ENCODE data around the gene C5orf52. TPM values are rescaled to one million over a fixed set of nuclear protein-coding genes. Genes with fewer than 3 reads are reported as not detected.
"Not testable (repeated sequence)": the region's sequence is repeated elsewhere in the genome, so short reads cannot be mapped to it uniquely, and the experiment has no call there.

Gene C5orf52
- total RNA-seq, 2 donors from 2014 or later: not detected

- not testable (repeated sequence) for DNase-seq; H3K9me3 ChIP-seq (ENCODE audit: control insufficient read depth, low read length, poor library complexity, severe bottlenecking); H3K27ac Mint-ChIP-seq; H3K4me3 Mint-ChIP-seq; H3K36me3 Mint-ChIP-seq (ENCODE audit: low read depth); ATAC-seq; H3K4me1 Mint-ChIP-seq; H3K27me3 Mint-ChIP-seq
These were observed 15.2 kb downstream of the C5orf52 start for GRCh38 chr5:157686276-157687197.

- ATAC-seq (no peak), DNase-seq (no peak)
- Mint-ChIP-seq H3K27me3 (no peaks in the 10 kb centered on the region), H3K27ac (no peak overlapping the region), H3K4me1 (no peaks in the 10 kb centered on the region), H3K36me3 (ENCODE audit: low read depth) (no peaks in the 10 kb centered on the region), H3K4me3 (no peak overlapping the region)
- H3K9me3 ChIP-seq (ENCODE audit: control insufficient read depth, low read length, poor library complexity, severe bottlenecking): no peaks in the 10 kb centered on the region
These were observed 15.8 kb downstream of the C5orf52 start for GRCh38 chr5:157687198-157687554.

- ATAC-seq: peak; percentile 75
- Mint-ChIP-seq H3K36me3 (ENCODE audit: low read depth) (no peaks in the 10 kb centered on the region), H3K27me3 (peaks cover 6% of the 10 kb centered on the region), H3K27ac (no peak overlapping the region), H3K4me1 (peaks cover 1% of the 10 kb centered on the region), H3K4me3 (no peak overlapping the region)
- H3K9me3 ChIP-seq (ENCODE audit: control insufficient read depth, low read length, poor library complexity, severe bottlenecking): no peaks in the 10 kb centered on the region
- peak; percentile 23 to 38 (median 28) for DNase-seq
These were observed 18.8 kb downstream of the C5orf52 start for GRCh38 chr5:157689942-157690689.

- H3K4me3 Mint-ChIP-seq: no peak overlapping the region
- DNase-seq (no peak), ATAC-seq (no peak)
- H3K27ac Mint-ChIP-seq: no peak overlapping the region
- H3K9me3 ChIP-seq (ENCODE audit: control insufficient read depth, low read length, poor library complexity, severe bottlenecking): no peaks in the 10 kb centered on the region
- no peaks in the 10 kb centered on the region for H3K36me3 Mint-ChIP-seq (ENCODE audit: low read depth)
- peaks cover 2% of the 10 kb centered on the region for H3K4me1 Mint-ChIP-seq
- peaks cover 7% of the 10 kb centered on the region for H3K27me3 Mint-ChIP-seq
These were observed 19.5 kb downstream of the C5orf52 start for GRCh38 chr5:157690690-157691433.

GRCh38 chr5:157693816-157694215, 22.5 kb downstream of the C5orf52 start:
- H3K27me3 Mint-ChIP-seq; ATAC-seq; H3K4me3 Mint-ChIP-seq; H3K4me1 Mint-ChIP-seq; H3K27ac Mint-ChIP-seq; DNase-seq; H3K36me3 Mint-ChIP-seq (ENCODE audit: low read depth); H3K9me3 ChIP-seq (ENCODE audit: control insufficient read depth, low read length, poor library complexity, severe bottlenecking): not testable (repeated sequence)

- not testable (repeated sequence) for H3K27ac Mint-ChIP-seq; DNase-seq; H3K27me3 Mint-ChIP-seq; H3K4me3 Mint-ChIP-seq; H3K36me3 Mint-ChIP-seq (ENCODE audit: low read depth); H3K4me1 Mint-ChIP-seq; H3K9me3 ChIP-seq (ENCODE audit: control insufficient read depth, low read length, poor library complexity, severe bottlenecking); ATAC-seq
These were observed 24.8 kb downstream of the C5orf52 start for GRCh38 chr5:157696154-157696553.

- H3K4me3 Mint-ChIP-seq; ATAC-seq; H3K36me3 Mint-ChIP-seq (ENCODE audit: low read depth); H3K27ac Mint-ChIP-seq; H3K27me3 Mint-ChIP-seq; H3K4me1 Mint-ChIP-seq; H3K9me3 ChIP-seq (ENCODE audit: control insufficient read depth, low read length, poor library complexity, severe bottlenecking); DNase-seq: not testable (repeated sequence)
These were observed 27.3 kb downstream of the C5orf52 start for GRCh38 chr5:157698674-157699073.

GRCh38 chr5:157703736-157704135, 32.4 kb downstream of the C5orf52 start:
- Mint-ChIP-seq H3K4me3 (no peak overlapping the region), H3K27me3 (no peaks in the 10 kb centered on the region), H3K4me1 (no peaks in the 10 kb centered on the region), H3K27ac (no peak overlapping the region), H3K36me3 (ENCODE audit: low read depth) (peaks cover 2% of the 10 kb centered on the region)
- no peaks in the 10 kb centered on the region for H3K9me3 ChIP-seq (ENCODE audit: control insufficient read depth, low read length, poor library complexity, severe bottlenecking)
- DNase-seq (no peak), ATAC-seq (no peak)

- Mint-ChIP-seq H3K4me1 (no peaks in the 10 kb centered on the region), H3K27me3 (no peaks in the 10 kb centered on the region), H3K27ac (no peak overlapping the region), H3K36me3 (ENCODE audit: low read depth) (no peaks in the 10 kb centered on the region), H3K4me3 (no peak overlapping the region)
- DNase-seq (no peak), ATAC-seq (no peak)
- no peaks in the 10 kb centered on the region for H3K9me3 ChIP-seq (ENCODE audit: control insufficient read depth, low read length, poor library complexity, severe bottlenecking)
These were observed 37.5 kb downstream of the C5orf52 start for GRCh38 chr5:157708866-157709265.

- ATAC-seq (no peak), DNase-seq (no peak)
- Mint-ChIP-seq H3K4me1 (no peaks in the 10 kb centered on the region), H3K27ac (no peak overlapping the region), H3K4me3 (no peak overlapping the region), H3K36me3 (ENCODE audit: low read depth) (no peaks in the 10 kb centered on the region), H3K27me3 (no peaks in the 10 kb centered on the region)
- H3K9me3 ChIP-seq (ENCODE audit: control insufficient read depth, low read length, poor library complexity, severe bottlenecking): no peaks in the 10 kb centered on the region
These were observed 38.0 kb downstream of the C5orf52 start for GRCh38 chr5:157709346-157709745.

- Mint-ChIP-seq H3K4me3 (no peak overlapping the region), H3K27me3 (no peaks in the 10 kb centered on the region), H3K4me1 (no peaks in the 10 kb centered on the region), H3K27ac (no peak overlapping the region), H3K36me3 (ENCODE audit: low read depth) (no peaks in the 10 kb centered on the region)
- ATAC-seq (no peak), DNase-seq (no peak)
- no peaks in the 10 kb centered on the region for H3K9me3 ChIP-seq (ENCODE audit: control insufficient read depth, low read length, poor library complexity, severe bottlenecking)
These were observed 39.1 kb downstream of the C5orf52 start for GRCh38 chr5:157710431-157710830.

- ATAC-seq (no peak), DNase-seq (no peak)
- H3K36me3 Mint-ChIP-seq (ENCODE audit: low read depth): no peaks in the 10 kb centered on the region
- H3K27me3 Mint-ChIP-seq: no peaks in the 10 kb centered on the region
- no peaks in the 10 kb centered on the region for H3K4me1 Mint-ChIP-seq
- H3K27ac Mint-ChIP-seq: no peak overlapping the region
- H3K9me3 ChIP-seq (ENCODE audit: control insufficient read depth, low read length, poor library complexity, severe bottlenecking): no peaks in the 10 kb centered on the region
- H3K4me3 Mint-ChIP-seq: no peak overlapping the region
These were observed 39.5 kb downstream of the C5orf52 start for GRCh38 chr5:157710882-157711281.
